Measurements from ENCODE around the gene UBN2. TPM values are rescaled to one million over a fixed set of nuclear protein-coding genes. Genes with fewer than 3 reads are reported as not detected.

The UBN2 gene
- total RNA-seq, 1 donor from 2014 or later = 13.8 TPM

DNA sequence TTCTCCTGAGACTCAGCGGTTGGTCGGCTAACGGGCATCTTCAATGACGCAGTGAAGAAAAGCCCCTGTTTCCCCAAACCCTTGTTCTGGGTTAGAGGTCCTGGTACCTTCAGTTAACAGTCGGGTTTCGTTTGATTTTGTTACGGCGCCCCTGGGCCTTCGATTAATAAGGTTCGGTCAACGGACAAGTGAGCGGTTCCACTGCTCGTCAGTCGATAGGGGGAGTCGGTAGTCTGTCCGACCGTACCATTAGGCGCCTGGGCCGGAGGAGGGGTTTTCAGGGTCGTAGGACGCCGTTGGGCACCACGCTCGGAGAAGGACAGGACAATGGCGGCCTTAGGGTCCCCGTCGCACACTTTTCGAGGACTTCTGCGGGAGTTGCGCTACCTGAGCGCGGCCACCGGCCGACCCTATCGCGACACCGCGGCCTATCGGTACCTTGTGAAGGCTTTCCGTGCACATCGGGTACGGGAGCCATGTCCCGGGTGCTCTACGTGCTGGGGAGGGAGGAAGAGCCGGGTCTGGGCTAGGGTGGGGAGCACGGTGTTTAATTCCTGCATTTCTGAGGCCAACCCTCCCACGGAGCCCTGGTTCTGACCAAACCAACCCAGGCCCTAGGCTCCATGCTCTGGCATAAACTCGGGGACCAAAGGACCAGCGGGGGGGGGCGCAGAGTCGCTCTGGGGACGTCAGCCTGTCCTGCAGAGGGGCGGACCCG lies 110.2 kb downstream of the UBN2 start, which contains the start of gene FMC1:
FMC1 (plus strand) TSS at position 280 of the 718 bp plus-strand sequence; CDS start at position 328, 48 bp downstream.
- intact Hi-C loops (cut with micrococcal nuclease) = loop anchor here (1.0 to 5.0 kb wide), 9 partner anchors 20 to 1406 kb away; partner anchors contain the start of genes HIPK2, MKRN1 and PARP12

DNA sequence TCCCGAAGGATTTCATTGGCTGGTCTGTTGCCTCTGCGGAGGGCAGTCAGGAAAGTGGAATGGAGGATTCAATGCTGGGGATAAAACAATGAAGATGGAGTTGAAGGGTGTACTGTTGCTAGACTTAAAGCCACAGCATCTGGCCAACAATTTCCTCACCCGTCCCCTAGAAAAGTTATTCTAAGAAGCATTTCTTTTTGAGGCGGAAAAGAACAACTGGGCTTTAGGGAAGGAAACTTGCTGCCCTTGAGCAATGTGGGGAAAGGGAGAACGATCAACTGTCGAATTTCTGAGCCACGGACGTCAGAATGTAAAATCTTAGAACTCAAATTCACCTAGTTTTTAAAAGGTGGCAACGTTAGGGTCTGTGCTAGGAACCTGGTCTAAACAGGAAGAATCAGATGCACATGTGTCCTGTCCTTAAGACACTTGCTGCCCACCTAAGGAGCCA lies 110.8 kb downstream of the UBN2 start:
- intact Hi-C loops (cut with micrococcal nuclease) = loop anchor here (1.0 to 5.0 kb wide), 10 partner anchors 19 to 1407 kb away; partner anchors contain the start of genes HIPK2, MKRN1 and PARP12

- intact Hi-C loops (cut with micrococcal nuclease) = no loop called here
Measured at GRCh38 chr7:139345042-139345441, 114.0 kb downstream of the UBN2 start.

DNA sequence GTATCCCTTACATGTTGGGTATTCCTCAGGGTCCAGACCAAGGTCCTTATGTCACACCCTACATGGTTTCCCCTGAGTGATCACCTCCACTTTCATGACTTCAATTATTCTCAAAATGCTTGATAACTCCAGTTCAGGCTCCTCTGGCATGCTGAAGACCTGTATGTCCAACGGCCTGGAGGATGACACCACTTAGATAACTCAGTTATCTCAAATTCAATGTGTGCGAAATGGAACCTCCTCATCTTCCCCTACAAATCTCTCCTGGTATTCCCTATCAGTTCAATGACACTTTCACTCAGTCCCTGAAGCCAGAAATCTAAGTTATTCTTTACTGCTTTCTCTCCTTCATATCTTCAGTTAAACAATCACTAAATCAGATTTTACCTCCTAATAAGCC lies 120.0 kb downstream of the UBN2 start:
- intact Hi-C loops (cut with micrococcal nuclease) = no loop called here

GRCh38 chr7:139354729-139355128 lies 123.7 kb downstream of the UBN2 start:
- intact Hi-C loops (cut with micrococcal nuclease) = no loop called here

GRCh38 chr7:139355320-139355719 lies 124.3 kb downstream of the UBN2 start:
- intact Hi-C loops (cut with micrococcal nuclease) = no loop called here

Other genes starting within 250 kb of the UBN2 start
- gene KIAA1549, start 249.8 kb upstream of the UBN2 start, total RNA-seq = 0.32 and 0.42 TPM in 2 replicates
- gene ZC3HAV1L, start 195.2 kb upstream of the UBN2 start, total RNA-seq = 21.2 and 21.4 TPM in 2 replicates
- gene ZC3HAV1, start 121.5 kb upstream of the UBN2 start, total RNA-seq = 131 and 134 TPM in 2 replicates
- gene FMC1, start 110.1 kb downstream of the UBN2 start, total RNA-seq = 3.9 and 4.6 TPM in 2 replicates
- 118 and 130 TPM in 2 replicates for gene LUC7L2, start 128.7 kb downstream of the UBN2 start, total RNA-seq

Data from T-helper 1 cell treated with Interleukin-12 subunit alpha and Interleukin-12 subunit beta and Interleukin-4 antibody, amounts not matched to agents 30 ng/mL and 1 ng/mL, for 36 hours (primary cell).